Thyroid gland (tissue), 4 donors: ENCODE data around the gene RPS6KA4.

Experiments
- POLR2A ChIP-seq, 2 donors: fragments of 450-650 bp; IDR thresholded peaks; one replicate each; pipeline ENCODE4 v1.6.1; 2017; ENCODE audit warnings: antibody characterized with exemption in 2 of 2, mild to moderate bottlenecking in 2 of 2, moderate library complexity in 1 of 2
- TF ChIP-seq, protein P1 (sequence below), 6 experiments: fragments of 200-600 bp in 3 of 6; fragments of 450-650 bp in 3 of 6; sonication (generic) in 3 of 6; IDR thresholded peaks; one replicate each; pipeline ENCODE4 v1.5.1; 2016 to 2019; ENCODE audit warnings: antibody characterized with exemption in 6 of 6, mild to moderate bottlenecking in 2 of 6, inconsistent platforms in 1 of 6, moderate library complexity in 1 of 6

DNA sequence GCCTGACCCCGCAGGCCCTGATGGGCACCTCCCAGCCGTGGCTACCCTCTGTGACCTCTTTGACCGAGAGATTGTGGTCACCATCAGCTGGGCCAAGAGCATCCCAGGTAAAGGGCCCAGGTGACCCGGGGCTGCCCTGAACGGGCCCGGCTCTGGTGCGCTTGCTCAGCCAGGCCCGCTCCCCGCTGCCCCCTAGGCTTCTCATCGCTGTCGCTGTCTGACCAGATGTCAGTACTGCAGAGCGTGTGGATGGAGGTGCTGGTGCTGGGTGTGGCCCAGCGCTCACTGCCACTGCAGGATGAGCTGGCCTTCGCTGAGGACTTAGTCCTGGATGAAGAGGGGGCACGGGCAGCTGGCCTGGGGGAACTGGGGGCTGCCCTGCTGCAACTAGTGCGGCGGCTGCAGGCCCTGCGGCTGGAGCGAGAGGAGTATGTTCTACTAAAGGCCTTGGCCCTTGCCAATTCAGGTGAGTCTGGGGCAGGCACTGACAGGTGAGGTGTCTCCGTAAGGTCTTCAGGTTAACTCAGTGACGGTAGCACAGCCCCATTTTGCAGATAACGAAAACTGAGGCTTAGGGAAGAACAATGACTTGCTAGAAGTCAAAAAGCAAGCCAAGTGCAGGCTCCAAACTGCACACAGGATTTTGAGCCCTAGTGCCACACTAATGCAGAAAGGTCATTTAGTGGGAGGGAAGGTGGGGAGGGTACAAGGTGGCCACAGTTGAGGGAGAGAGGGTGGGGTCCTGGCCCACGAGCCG lies 44.0 kb upstream of the RPS6KA4 start:
- no peak for TF ChIP-seq POLR2A (IDR thresholded peaks at IDR 0.05)
- TF ChIP-seq, protein P1, sequence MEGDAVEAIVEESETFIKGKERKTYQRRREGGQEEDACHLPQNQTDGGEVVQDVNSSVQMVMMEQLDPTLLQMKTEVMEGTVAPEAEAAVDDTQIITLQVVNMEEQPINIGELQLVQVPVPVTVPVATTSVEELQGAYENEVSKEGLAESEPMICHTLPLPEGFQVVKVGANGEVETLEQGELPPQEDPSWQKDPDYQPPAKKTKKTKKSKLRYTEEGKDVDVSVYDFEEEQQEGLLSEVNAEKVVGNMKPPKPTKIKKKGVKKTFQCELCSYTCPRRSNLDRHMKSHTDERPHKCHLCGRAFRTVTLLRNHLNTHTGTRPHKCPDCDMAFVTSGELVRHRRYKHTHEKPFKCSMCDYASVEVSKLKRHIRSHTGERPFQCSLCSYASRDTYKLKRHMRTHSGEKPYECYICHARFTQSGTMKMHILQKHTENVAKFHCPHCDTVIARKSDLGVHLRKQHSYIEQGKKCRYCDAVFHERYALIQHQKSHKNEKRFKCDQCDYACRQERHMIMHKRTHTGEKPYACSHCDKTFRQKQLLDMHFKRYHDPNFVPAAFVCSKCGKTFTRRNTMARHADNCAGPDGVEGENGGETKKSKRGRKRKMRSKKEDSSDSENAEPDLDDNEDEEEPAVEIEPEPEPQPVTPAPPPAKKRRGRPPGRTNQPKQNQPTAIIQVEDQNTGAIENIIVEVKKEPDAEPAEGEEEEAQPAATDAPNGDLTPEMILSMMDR (IDR thresholded peaks at IDR 0.05), result no peak
